Astrocyte of the spinal cord (primary cell): Measurements from ENCODE around the gene CST9.
"Not testable (repeated sequence)": the region's sequence is repeated elsewhere in the genome, so short reads cannot be mapped to it uniquely, and the experiment has no call there.

Experiments used
- DNase-seq: peaks from one replicate; pipeline ENCODE4 v3.0.0; 2011; ENCODE audit warnings: low read depth, low spot score
- H3K4me3 ChIP-seq: 2 replicates; pipeline ENCODE4 v1.5.1; 2011; ENCODE audit warnings: low read depth, mild to moderate bottlenecking, low read length, moderate library complexity
- CTCF ChIP-seq: IDR thresholded peaks from 2 replicates; pipeline ENCODE4 v1.5.1; 2012; ENCODE audit warnings: low read depth, mild to moderate bottlenecking, low read length, inconsistent platforms
- in situ Hi-C: cut with HindIII; loops from 2 replicates; pipeline ENCODE4 v1.10.0; 2017; ENCODE audit warnings: low sequenced_read_pairs

Gene CST9

GRCh38 chr20:23624324-23624691 lies 18.6 kb upstream of the CST9 start:
- no peak for TF ChIP-seq CTCF
- DNase-seq, result no peak
- H3K4me3 ChIP-seq, result no peak overlapping the region
- in situ Hi-C loops, result no loop called here

GRCh38 chr20:23623666-23624323 lies 18.1 kb upstream of the CST9 start:
- in situ Hi-C loops, result no loop called here
- TF ChIP-seq CTCF, result no peak
- no peak overlapping the region for H3K4me3 ChIP-seq
- no peak for DNase-seq

- in situ Hi-C loops, result no loop called here
- TF ChIP-seq CTCF, result no peak
- peak overlapping the region; percentile 28 for H3K4me3 ChIP-seq
- peak; percentile 96 for DNase-seq
These were observed 17.2 kb upstream of the CST9 start for GRCh38 chr20:23622839-23623343.

GRCh38 chr20:23622401-23622800 lies 16.7 kb upstream of the CST9 start:
- DNase-seq, in situ Hi-C loops, H3K4me3 ChIP-seq: not testable (repeated sequence)

GRCh38 chr20:23620670-23621386 lies 15.1 kb upstream of the CST9 start:
- DNase-seq, in situ Hi-C loops: not testable (repeated sequence)

GRCh38 chr20:23614163-23614562 lies 8.4 kb upstream of the CST9 start:
- DNase-seq, result no peak
- TF ChIP-seq CTCF, result no peak
- in situ Hi-C loops, result no loop called here
- no peak overlapping the region for H3K4me3 ChIP-seq

More at GRCh38 chr20:23620670-23621386, 15.1 kb upstream of the CST9 start:
- H3K4me3 ChIP-seq, result not testable (repeated sequence)

GRCh38 chr20:23613676-23614075 lies 8.0 kb upstream of the CST9 start:
- H3K4me3 ChIP-seq, result no peak overlapping the region
- no peak for TF ChIP-seq CTCF
- DNase-seq, result no peak
- in situ Hi-C loops, result no loop called here
